Activated naive CD8-positive, alpha-beta T cell treated with anti-CD3 and anti-CD28 coated beads, Interleukin-2, amount 50 U/mL, for 24 hours (primary cell): Measurements from ENCODE around the gene FLOT1.
"Not testable (repeated sequence)": the region's sequence is repeated elsewhere in the genome, so short reads cannot be mapped to it uniquely, and the experiment has no call there.

Source experiments
- ATAC-seq: fragments of 150-1000 bp; cut with Tn5 transposase; one replicate; pipeline ENCODE4 v1.10.0; 2021
- DNase-seq: peaks from one replicate; pipeline ENCODE4 v3.0.0; 2021
- H3K27ac Mint-ChIP-seq: one replicate; pipeline ENCODE4 v1.8.0; 2021; ENCODE audit warnings: mild to moderate bottlenecking, mixed read lengths
- H3K27me3 Mint-ChIP-seq: one replicate; pipeline ENCODE4 v1.8.0; 2021; ENCODE audit warnings: mixed read lengths
- H3K36me3 Mint-ChIP-seq: one replicate; pipeline ENCODE4 v1.8.0; 2021; ENCODE audit warnings: low read depth, mixed read lengths
- H3K4me1 Mint-ChIP-seq: one replicate; pipeline ENCODE4 v1.8.0; 2021; ENCODE audit warnings: mixed read lengths
- H3K4me3 Mint-ChIP-seq: one replicate; pipeline ENCODE4 v1.8.0; 2021; ENCODE audit warnings: mild to moderate bottlenecking, moderate library complexity, mixed read lengths
- H3K9me3 Mint-ChIP-seq: one replicate; pipeline ENCODE4 v1.8.0; 2021; ENCODE audit warnings: mixed read lengths

FLOT1 gene

DNA sequence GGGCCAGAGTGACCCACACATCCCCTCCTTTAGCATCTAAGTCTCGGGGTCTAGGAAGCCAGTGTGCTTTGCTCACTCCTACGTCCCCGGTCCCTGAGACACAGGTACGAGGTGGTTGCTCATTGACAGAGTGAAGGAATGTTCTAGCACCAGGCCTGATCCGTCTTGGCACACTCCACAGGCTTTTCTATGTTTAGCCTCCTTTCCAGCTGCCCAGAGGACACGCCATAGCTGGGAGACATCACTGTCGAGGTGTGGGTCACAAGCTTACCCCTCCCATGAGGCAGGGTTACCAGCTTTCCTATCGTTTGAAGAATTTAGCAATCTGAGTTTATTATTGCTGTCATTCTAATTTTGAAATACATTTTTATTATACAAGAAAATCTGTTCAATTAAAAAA, 32.2 kb upstream of the FLOT1 start:
- H3K36me3 Mint-ChIP-seq: peaks cover 7% of the 10 kb centered on the region
- ATAC-seq (no peak), DNase-seq (no peak)
- no peaks in the 10 kb centered on the region for H3K27me3 Mint-ChIP-seq
- no peak overlapping the region for H3K4me3 Mint-ChIP-seq
- no peak overlapping the region for H3K27ac Mint-ChIP-seq
- peaks cover 65% of the 10 kb centered on the region for H3K4me1 Mint-ChIP-seq
- H3K9me3 Mint-ChIP-seq: peaks cover 7% of the 10 kb centered on the region

DNA sequence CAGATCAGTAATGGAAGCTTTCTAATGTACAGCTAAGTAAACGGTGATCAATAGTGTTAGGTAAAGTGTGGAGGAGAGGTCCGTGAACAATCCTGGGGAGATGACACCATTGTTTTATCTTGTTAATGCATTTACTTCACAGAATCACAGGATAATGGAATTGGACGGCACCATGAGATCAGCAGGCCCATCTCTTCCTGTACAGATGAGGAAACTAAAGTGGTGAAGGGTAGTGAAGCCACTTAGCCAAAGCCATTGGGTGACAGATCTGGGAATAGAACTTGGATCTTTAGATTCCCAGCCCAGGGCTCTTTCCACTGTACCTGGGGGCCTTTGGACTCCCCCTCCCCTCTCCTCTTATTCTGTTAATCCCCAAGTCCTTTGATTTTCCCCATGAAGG, 28.1 kb upstream of the FLOT1 start:
- H3K27me3 Mint-ChIP-seq: no peaks in the 10 kb centered on the region
- H3K9me3 Mint-ChIP-seq: peaks cover 7% of the 10 kb centered on the region
- H3K27ac Mint-ChIP-seq: peak overlapping the region; percentile 100
- peaks cover 7% of the 10 kb centered on the region for H3K36me3 Mint-ChIP-seq
- H3K4me3 Mint-ChIP-seq: peak overlapping the region; percentile 73
- peaks cover 80% of the 10 kb centered on the region for H3K4me1 Mint-ChIP-seq
- DNase-seq (no peak), ATAC-seq (no peak)

DNA sequence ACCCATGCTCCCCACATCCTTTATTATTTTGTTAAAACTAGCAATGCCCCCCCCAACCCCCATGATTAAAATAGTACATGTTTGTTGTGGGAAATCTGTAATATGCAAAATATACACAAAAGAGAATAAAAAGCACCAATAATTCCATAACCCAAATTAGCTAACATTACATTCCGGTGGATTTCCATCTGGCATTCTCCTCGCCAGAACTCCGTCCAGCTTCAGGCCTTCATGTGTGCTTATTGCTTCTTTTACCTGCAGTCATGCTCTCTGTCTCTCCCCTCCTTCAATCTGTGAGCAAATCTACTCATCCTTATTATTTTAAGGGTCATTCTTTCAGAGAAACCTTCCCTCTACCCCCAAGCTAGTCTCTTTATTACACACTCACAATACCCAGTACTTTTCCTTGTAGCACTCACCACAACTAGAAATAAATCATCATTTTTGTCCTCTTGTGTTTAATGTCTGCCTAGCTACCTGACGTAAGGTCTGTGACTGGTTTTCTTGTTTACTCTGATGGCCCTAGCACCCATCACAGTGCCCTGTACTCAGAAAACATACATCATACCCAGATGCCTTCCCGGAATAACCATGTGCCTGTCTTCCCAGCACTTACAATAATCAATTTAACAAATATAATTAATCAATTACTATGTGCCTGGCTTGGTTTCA, 27.5 kb upstream of the FLOT1 start:
- no peak for DNase-seq
- peaks cover 7% of the 10 kb centered on the region for H3K36me3 Mint-ChIP-seq
- H3K9me3 Mint-ChIP-seq: peaks cover 7% of the 10 kb centered on the region
- H3K27me3 Mint-ChIP-seq: no peaks in the 10 kb centered on the region
- peak overlapping the region; percentile 100 for H3K27ac Mint-ChIP-seq
- H3K4me1 Mint-ChIP-seq: peaks cover 82% of the 10 kb centered on the region
- ATAC-seq: peak; percentile 43
- peak overlapping the region; percentile 73 for H3K4me3 Mint-ChIP-seq

DNA sequence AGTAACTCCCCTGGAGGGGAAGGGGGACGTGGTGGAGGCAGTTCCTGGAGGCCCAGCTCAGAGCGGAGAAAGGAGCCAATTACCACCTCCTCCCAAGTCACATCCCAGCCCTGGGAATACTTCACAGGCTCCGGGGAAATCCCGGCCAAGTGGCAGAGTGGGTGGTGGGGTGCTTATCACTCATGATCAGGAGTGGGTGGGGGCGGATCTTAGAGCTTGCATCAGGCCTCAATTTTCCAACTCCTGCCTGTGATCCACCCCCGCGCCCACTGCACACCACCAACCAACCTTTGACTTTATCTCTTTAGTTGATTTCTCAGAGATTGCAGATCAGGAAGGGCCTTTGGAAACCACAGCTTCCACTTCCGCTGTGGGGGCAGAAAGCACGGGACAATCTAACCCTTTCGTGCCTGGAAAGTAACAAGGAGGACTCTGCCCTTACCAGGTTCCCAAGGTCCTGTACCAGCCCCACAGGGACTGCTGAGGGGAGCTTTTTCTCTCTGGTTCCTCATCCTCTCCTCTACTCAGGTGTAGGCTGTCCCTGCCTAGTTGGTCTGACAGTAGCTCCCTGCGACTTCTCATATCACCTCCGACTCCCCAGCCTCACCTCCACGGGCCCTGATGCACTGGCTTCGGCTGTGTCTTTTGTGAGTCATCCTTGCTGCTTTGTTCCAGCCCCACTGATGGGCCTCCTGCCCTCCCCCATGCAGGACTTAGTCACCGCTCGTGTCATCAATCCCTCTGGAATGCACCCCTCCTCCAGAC, 26.8 kb upstream of the FLOT1 start:
- Mint-ChIP-seq H3K27ac (peak overlapping the region; percentile 100), H3K4me1 (peaks cover 87% of the 10 kb centered on the region), H3K4me3 (peak overlapping the region; percentile 73), H3K9me3 (peaks cover 10% of the 10 kb centered on the region), H3K36me3 (peaks cover 8% of the 10 kb centered on the region), H3K27me3 (no peaks in the 10 kb centered on the region)
- ATAC-seq: peak; percentile 66
- peak; percentile 85 for DNase-seq

DNA sequence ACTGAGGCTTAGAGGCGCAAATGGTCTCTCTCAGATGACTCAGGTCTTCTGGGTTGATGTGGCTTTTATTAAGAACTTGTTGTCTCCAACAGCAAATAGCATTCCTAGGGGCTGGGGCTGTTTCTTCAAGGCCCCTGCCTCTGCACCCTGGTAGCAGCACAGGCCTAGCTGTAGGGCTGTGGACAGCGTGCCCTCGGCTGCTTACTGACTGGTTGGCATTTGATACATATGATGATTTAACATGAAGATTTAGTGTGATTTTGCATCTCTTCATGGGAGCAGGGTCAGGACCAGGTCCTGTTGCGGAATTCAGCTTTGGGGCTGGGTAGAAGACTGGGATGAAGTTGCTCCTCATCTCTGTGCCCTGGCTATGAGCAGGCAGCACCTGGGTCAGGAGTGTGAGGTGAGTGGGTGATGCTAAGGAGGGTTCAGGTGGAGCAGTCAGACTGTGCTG, 26.2 kb upstream of the FLOT1 start:
- H3K4me3 Mint-ChIP-seq: peak overlapping the region; percentile 73
- H3K4me1 Mint-ChIP-seq: peaks cover 89% of the 10 kb centered on the region
- peak overlapping the region; percentile 100 for H3K27ac Mint-ChIP-seq
- peaks cover 11% of the 10 kb centered on the region for H3K9me3 Mint-ChIP-seq
- ATAC-seq: peak; percentile 50
- DNase-seq: no peak
- no peaks in the 10 kb centered on the region for H3K27me3 Mint-ChIP-seq
- peaks cover 9% of the 10 kb centered on the region for H3K36me3 Mint-ChIP-seq

DNA sequence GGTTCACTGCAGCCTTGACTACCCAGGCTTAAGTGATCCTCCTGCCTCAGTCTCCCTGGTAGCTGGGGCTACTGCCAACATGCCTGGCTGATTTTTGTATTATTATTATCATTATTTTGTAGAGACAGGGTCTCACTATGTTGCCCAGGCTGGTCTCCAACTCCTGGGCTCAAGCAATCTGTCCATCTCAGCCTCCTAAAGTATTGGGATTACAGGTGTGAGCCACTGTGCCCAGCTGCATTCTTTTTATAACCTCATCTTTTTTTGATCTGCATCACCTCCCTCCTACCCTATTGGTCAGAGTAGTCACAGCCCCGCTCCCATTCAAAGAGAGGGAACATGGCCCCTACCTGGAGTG, 25.4 kb upstream of the FLOT1 start:
- ATAC-seq: no peak
- Mint-ChIP-seq H3K27me3 (no peaks in the 10 kb centered on the region), H3K27ac (peak overlapping the region; percentile 100)

DNA sequence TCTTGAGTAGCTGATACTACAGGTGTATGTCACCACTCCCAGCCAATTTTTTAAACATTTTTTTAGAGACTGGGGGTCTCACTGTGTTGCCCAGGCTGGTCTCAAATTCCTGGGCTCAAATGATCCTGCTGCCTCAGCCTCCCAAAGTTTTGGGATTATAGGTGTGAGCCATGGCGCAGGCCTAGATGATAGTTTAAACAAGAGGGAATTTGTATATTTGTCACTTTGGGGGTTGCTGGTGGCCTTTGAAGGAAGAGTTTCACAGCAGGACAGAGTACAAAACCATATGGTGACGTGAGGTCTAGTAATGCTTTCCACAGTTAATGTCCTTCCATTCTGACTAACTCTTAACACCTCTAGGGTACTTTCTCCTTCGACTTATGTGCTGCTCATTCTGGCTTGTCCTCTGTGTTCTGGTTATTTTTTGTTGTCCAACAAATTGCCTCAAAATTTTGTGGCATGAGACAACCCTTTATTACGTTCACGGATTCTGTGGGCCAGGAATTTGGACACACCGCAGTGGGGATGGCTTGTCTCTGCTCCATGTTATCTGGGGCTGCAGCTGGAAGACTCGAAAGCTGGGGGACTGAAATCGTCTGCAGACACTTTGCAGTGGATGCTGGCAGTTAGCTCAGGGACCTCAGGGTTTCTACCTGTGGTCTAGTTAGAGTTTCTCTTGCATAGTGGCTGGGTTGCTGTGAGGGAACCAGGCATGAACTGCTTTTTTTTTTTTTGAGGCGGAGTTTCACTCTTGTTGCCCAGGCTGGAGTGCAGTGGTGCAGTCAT, 24.9 kb upstream of the FLOT1 start:
- ATAC-seq: peak; percentile 66
- no peaks in the 10 kb centered on the region for H3K27me3 Mint-ChIP-seq
- H3K4me3 Mint-ChIP-seq: peak overlapping the region; percentile 73
- DNase-seq: no peak
- H3K36me3 Mint-ChIP-seq: peaks cover 4% of the 10 kb centered on the region
- peak overlapping the region; percentile 100 for H3K27ac Mint-ChIP-seq
- peaks cover 9% of the 10 kb centered on the region for H3K9me3 Mint-ChIP-seq
- peaks cover 92% of the 10 kb centered on the region for H3K4me1 Mint-ChIP-seq

More for the DNA sequence above, 25.4 kb upstream of the FLOT1 start:
- DNase-seq: no peak
- Mint-ChIP-seq H3K36me3 (peaks cover 9% of the 10 kb centered on the region), H3K9me3 (peaks cover 11% of the 10 kb centered on the region), H3K4me1 (peaks cover 94% of the 10 kb centered on the region), H3K4me3 (peak overlapping the region; percentile 73)

DNA sequence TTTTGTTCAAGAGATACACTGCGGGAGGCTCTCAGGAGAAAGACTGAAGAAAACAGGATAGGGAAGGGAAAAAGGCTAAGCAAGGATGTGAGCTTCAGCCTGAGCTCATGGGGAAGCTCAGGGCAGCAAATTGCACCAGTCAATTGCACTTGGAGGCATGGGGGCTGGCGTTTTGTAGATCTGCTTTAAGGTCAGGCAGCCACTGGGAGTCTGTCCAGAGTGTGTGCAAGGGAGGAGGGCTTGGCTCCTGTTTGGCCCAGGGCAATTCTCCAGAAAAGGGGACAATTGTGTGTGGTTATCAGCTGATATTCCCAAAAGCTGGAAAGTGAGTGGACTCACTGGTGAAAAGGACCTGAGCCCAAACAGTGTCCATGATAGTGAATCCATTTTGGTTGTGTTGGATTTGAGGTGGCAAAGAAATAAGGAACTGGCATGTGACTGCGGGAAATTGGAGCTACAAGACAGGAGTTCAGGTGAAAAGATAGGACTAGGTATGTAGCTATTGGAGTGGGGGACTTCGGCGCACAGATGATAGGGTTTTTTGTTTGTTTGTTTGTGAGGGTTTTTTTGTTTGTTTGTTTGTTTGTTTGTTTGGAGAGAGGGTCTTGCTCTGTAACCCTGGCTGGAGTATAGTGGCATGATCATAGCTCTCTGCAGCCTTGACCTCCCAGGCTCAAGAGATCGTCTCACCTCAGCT, 24.1 kb upstream of the FLOT1 start:
- Mint-ChIP-seq H3K27me3 (no peaks in the 10 kb centered on the region), H3K36me3 (peaks cover 2% of the 10 kb centered on the region), H3K9me3 (peaks cover 4% of the 10 kb centered on the region), H3K4me3 (peak overlapping the region; percentile 73), H3K4me1 (peaks cover 92% of the 10 kb centered on the region), H3K27ac (peak overlapping the region; percentile 100)
- no peak for ATAC-seq
- no peak for DNase-seq

DNA sequence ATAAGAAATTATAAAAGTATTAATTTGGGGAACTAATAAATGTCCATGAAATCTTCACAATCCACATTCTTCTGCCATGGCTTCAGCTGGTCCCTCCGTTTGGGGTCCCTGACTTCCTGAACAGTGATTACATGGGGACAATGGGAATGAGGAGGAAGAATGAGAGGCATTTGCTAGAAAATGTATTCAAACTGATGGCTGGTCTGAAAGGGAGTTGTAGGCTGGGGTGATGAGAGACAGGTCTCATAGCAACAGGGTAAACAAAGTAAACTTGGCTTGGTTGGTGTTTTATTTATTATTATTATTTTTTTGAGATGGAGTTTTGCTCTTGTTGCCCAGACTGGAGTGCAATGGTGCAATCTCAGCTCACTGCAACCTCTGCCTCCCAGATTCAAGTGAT, 23.0 kb upstream of the FLOT1 start:
- not testable (repeated sequence) for H3K9me3 Mint-ChIP-seq, H3K4me3 Mint-ChIP-seq, ATAC-seq, DNase-seq, H3K27me3 Mint-ChIP-seq, H3K36me3 Mint-ChIP-seq
- H3K27ac Mint-ChIP-seq: peak overlapping the region; percentile 80
- H3K4me1 Mint-ChIP-seq: peaks cover 90% of the 10 kb centered on the region

DNA sequence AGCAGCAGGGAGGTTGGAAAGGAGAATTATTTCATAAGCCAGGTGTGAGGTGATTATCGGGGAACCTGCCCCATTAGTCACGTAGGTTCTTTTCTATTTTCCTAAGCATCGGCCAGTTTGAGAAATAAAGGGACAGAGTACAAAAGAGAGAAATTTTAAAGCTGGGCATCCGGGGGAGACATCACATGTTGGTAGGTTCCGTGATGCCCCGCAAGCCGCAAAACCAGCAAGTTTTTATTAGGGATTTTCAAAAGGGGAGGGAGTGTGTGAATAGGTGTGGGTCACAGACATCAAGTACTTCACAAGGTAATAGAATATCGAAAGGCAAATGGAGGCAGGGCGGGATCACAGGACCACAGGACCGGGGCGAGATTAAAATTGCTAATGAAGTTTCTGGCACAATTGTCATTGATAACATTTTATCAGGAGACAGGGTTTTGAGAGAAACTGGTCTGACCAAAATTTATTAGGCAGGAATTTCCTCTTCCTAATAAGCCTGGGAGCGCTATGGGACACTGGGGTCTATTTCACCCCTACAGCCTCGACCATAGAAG, 22.1 kb upstream of the FLOT1 start:
- H3K36me3 Mint-ChIP-seq, ATAC-seq, DNase-seq, H3K4me3 Mint-ChIP-seq, H3K27me3 Mint-ChIP-seq, H3K9me3 Mint-ChIP-seq: not testable (repeated sequence)
- Mint-ChIP-seq H3K4me1 (peaks cover 83% of the 10 kb centered on the region), H3K27ac (peak overlapping the region; percentile 86)

DNA sequence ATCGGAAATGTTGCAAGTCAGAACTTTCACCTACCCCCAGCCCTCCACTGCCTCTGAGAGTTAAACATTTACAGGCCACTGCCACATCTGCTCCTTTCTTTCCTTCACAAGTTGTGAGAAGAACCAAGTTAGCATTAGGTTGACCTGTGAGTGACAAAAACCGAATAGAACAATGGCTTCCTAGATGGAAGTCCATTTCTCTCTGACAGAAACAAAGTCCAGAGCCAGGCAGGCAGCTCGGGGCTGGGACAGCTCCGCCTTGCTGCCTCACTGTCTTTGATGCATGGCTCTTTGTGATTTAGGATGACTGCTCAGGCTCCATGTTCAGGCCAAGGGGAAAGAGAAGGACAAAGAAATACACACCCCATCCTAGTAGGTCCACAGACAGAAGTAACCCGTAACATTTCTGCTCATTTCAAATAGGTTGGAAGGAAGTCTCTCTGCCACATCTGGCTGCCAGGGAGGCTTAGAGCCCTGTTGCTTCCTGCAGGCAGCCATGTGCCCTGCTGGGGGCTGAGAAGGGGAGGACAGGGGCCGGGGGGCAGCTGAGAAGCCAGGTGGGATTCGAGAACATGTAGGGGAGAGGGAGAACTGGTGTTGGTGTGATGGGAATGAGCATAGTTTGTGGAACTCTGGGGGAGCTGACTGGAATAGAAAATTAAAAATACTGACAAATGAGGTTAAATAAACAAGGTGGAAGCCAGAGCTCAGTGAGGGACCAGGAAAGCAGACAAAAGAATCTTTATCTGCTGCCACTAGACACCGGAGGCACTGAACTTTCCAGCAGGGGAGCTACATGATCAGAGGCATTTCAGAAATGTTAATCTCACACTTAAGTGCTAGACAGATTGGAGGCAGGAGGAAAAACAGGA, 21.4 kb upstream of the FLOT1 start:
- no peak for DNase-seq
- H3K36me3 Mint-ChIP-seq: peaks cover 2% of the 10 kb centered on the region
- H3K4me1 Mint-ChIP-seq: peaks cover 80% of the 10 kb centered on the region

DNA sequence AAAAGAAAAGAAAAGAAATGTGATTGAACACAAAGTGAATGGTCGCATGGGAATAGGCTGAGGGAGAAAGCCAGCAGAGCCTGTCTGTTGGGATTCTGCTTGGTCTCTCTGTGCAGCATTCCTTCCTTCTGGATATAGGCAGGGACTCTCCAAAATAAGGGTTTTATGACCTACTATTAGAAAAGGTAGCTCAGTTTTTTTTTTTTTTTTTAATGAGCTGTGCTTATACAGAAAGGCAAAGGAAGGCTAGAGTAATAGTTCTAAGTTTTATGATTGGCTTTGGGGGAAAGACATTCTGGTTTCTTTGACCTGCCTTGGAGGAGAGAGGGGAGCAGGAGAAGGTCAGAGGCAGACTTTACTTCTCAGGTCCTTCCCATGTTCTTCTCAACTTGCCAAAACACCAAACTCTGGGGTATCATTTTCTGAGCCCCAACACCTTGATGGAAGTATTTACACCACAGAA, 20.7 kb upstream of the FLOT1 start:
- H3K27ac Mint-ChIP-seq: peak overlapping the region; percentile 86
- no peaks in the 10 kb centered on the region for H3K27me3 Mint-ChIP-seq
- H3K4me1 Mint-ChIP-seq: peaks cover 76% of the 10 kb centered on the region
- H3K9me3 Mint-ChIP-seq: peaks cover 4% of the 10 kb centered on the region
- no peak overlapping the region for H3K4me3 Mint-ChIP-seq
- DNase-seq (no peak), ATAC-seq (no peak)
- peaks cover 2% of the 10 kb centered on the region for H3K36me3 Mint-ChIP-seq

More for the DNA sequence above, 21.4 kb upstream of the FLOT1 start:
- Mint-ChIP-seq H3K27ac (peak overlapping the region; percentile 86), H3K4me3 (peak overlapping the region; percentile 3), H3K27me3 (no peaks in the 10 kb centered on the region), H3K9me3 (peaks cover 4% of the 10 kb centered on the region)
- ATAC-seq: no peak

DNA sequence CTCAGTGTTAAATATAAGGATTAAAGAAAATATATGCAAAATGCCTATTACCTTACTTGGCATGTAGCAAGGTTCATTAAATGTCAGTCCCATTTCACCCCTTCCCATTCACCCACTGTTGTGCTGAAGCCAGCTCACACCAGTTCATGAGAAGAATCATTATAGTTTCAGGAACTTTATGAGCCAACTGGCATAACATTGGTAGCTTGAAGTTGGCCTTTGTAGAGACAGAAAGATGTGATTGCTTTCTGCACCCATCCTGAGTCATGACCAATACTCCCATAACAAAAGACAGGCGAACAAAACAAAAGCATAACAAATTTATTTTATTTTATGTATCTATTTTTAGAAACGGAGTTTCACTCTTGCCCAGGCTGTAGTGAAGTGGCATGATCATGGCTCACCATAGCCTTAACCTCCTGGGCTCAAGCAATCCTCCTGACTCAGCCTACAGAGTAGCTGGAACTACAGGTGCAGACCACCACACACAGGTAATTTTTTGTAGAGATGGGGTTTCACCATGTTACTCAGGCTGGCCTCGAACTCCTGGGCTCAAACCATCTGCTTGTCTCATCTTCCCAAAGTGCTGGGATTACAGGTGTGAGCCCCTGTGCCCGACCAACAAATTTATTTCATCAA, 19.4 kb upstream of the FLOT1 start:
- Mint-ChIP-seq H3K4me1 (peaks cover 67% of the 10 kb centered on the region), H3K4me3 (no peak overlapping the region), H3K9me3 (peaks cover 4% of the 10 kb centered on the region), H3K36me3 (peaks cover 2% of the 10 kb centered on the region), H3K27me3 (no peaks in the 10 kb centered on the region), H3K27ac (peak overlapping the region; percentile 73)
- ATAC-seq: peak; percentile 75
- no peak for DNase-seq
